Activated CD8-positive, alpha-beta memory T cell treated with anti-CD3 and anti-CD28 coated beads, Interleukin-2, amount 50 U/mL, for 48 hours (primary cell): Measurements from ENCODE around the gene LRWD1.

Experiments
- DNase-seq: peaks from one replicate; pipeline ENCODE4 v3.0.0-alpha.2; 2020

LRWD1 gene

GRCh38 chr7:102464577-102465280 lies at the start of gene LRWD1, which contains the start of gene ALKBH4:
LRWD1 (plus strand) TSS chr7:102464984; CDS start chr7:102465081, 97 bp downstream.
ALKBH4 (minus strand) TSS chr7:102464863; CDS start chr7:102464836, 27 bp downstream.
- peak; percentile 99 for DNase-seq

GRCh38 chr7:102415685-102416225 lies 49.0 kb upstream of the LRWD1 start:
- DNase-seq, result peak; percentile 84

GRCh38 chr7:102416406-102416805 lies 48.4 kb upstream of the LRWD1 start:
- DNase-seq, result no peak

GRCh38 chr7:102417105-102417504 lies 47.7 kb upstream of the LRWD1 start:
- DNase-seq, result no peak

- no peak for DNase-seq
Observed at GRCh38 chr7:102418592-102418991, 46.2 kb upstream of the LRWD1 start.

- DNase-seq, result no peak
Observed at GRCh38 chr7:102421706-102422240, 43.0 kb upstream of the LRWD1 start.

GRCh38 chr7:102424129-102424551 lies 40.6 kb upstream of the LRWD1 start:
- DNase-seq, result no peak

- DNase-seq, result no peak
Observed at GRCh38 chr7:102424787-102425218, 40.0 kb upstream of the LRWD1 start.

- peak; percentile 89 for DNase-seq
Observed at GRCh38 chr7:102425639-102426267, 39.0 kb upstream of the LRWD1 start.

- peak; percentile 83 for DNase-seq
Observed at GRCh38 chr7:102426268-102427018, 38.3 kb upstream of the LRWD1 start.

GRCh38 chr7:102427019-102427405 lies 37.8 kb upstream of the LRWD1 start:
- no peak for DNase-seq

GRCh38 chr7:102429141-102429899 lies 35.5 kb upstream of the LRWD1 start:
- DNase-seq, result no peak

- peak; percentile 71 for DNase-seq
Observed at GRCh38 chr7:102431617-102432298, 33.0 kb upstream of the LRWD1 start.

- DNase-seq, result no peak
Observed at GRCh38 chr7:102432442-102433218, 32.2 kb upstream of the LRWD1 start.

- peak; percentile 94 for DNase-seq
Observed at GRCh38 chr7:102433219-102434038, 31.4 kb upstream of the LRWD1 start, which contains the start of gene ORAI2. ORAI2 (plus strand) TSS chr7:102433575; CDS start chr7:102438957, 5,382 bp downstream.

GRCh38 chr7:102434039-102434486 lies 30.7 kb upstream of the LRWD1 start:
- DNase-seq, result no peak

GRCh38 chr7:102436118-102436517 lies 28.7 kb upstream of the LRWD1 start:
- DNase-seq, result no peak

GRCh38 chr7:102439963-102440795 lies 24.6 kb upstream of the LRWD1 start:
- no peak for DNase-seq
